GM13977 (cell line): ENCODE data around the gene CXorf49B.
"Not testable (repeated sequence)": the region's sequence is repeated elsewhere in the genome, so short reads cannot be mapped to it uniquely, and the experiment has no call there.

Experiments
- DNase-seq: peaks from one replicate; pipeline ENCODE4 v3.0.0; 2012; ENCODE audit warnings: low spot score
- in situ Hi-C: fragments of 300-500 bp; cut with MboI; formaldehyde crosslinking; loops from one replicate; pipeline ENCODE4 v1.12.0; 2022; ENCODE audit warnings: low sequenced_read_pairs, low pct_unique_long_range_greater_than_20kb, mixed read lengths, inconsistent platforms; ENCODE audit not compliant: unreplicated experiment

CXorf49B gene

DNA sequence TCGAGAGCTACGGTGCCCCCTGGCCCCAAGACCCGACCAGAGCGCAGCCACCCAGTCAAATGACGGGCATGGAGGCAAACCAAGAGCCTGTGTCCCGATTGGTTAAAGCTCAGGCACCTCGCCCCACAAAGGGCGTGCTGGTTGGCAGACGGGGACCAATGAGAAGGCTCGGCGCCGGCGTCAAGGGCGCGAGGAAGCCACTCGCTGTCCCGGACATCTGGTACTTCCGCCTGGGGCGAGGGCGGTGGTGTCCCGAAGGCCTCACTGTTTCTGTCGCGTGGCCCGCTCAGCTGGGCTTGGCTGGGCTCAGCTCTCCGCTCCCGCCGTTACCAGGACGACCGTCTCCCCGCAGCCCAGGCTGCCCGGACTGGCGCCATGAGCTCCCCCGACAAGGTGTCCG lies at the start of gene CXorf49B:
CXorf49B (plus strand) TSS at position 301 of the 400 bp plus-strand sequence; CDS start at position 376, 75 bp downstream.
- in situ Hi-C loops, DNase-seq: not testable (repeated sequence)

DNA sequence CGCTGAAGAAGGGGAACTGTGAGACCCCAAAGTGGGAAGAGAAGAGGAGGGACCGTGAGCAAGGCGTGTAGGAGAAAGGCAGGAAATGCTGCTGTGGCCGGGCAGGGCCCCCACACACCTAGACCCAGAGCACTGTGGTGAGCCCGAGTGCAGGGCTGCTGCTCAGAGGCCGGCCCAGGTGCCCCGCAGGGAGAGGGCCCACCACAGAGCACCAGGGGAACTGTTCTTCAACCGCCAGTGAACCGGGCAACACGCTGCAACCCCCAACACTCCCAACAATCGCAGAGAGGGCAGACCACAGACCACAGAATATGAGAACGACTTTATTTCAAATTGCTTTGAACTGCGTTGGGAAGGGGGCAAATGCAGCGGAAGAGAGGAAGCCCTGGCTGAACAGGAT lies 49.1 kb upstream of the CXorf49B start:
- DNase-seq, in situ Hi-C loops: not testable (repeated sequence)

DNA sequence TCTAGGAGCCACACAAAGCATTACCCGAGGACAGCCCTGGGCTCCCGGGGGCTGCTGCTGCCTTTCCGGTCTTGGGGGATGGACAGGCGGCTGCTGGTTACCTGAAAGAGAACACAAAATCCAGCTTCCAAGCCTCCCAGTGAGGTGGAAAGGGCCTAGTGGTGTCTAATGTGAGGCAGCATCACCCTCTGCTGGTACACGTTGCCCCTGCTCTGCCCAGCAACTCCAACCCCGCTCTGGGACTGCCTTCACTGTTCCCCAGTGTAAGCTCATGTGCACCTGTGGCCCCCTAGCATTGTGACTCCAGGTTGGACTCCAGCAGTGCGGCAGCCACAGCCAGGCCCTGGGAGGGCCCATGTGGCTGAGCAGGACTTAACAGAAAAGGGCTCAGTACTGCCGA lies 47.6 kb upstream of the CXorf49B start:
- DNase-seq, in situ Hi-C loops: not testable (repeated sequence)

GRCh38 chrX:71716323-71716722 lies 46.8 kb upstream of the CXorf49B start:
- DNase-seq, in situ Hi-C loops: not testable (repeated sequence)

DNA sequence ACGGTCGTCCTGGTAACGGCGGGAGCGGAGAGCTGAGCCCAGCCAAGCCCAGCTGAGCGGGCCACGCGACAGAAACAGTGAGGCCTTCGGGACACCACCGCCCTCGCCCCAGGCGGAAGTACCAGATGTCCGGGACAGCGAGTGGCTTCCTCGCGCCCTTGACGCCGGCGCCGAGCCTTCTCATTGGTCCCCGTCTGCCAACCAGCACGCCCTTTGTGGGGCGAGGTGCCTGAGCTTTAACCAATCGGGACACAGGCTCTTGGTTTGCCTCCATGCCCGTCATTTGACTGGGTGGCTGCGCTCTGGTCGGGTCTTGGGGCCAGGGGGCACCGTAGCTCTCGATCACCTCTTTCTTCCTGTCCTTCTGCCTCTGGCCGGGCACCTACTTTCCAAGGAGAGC lies 45.0 kb upstream of the CXorf49B start, which contains the start of gene CXorf49:
CXorf49 (minus strand) TSS at position 101 of the 400 bp plus-strand sequence. CDS start 134 bp downstream, outside the sequence.
- DNase-seq, in situ Hi-C loops: not testable (repeated sequence)

GRCh38 chrX:71719195-71719594 lies 44.0 kb upstream of the CXorf49B start:
- DNase-seq, in situ Hi-C loops: not testable (repeated sequence)

- DNase-seq, in situ Hi-C loops: not testable (repeated sequence)
Measured at GRCh38 chrX:71720289-71720886, 42.8 kb upstream of the CXorf49B start.

- in situ Hi-C loops, DNase-seq: not testable (repeated sequence)
Measured at GRCh38 chrX:71760688-71761281, 2.4 kb upstream of the CXorf49B start.

DNA sequence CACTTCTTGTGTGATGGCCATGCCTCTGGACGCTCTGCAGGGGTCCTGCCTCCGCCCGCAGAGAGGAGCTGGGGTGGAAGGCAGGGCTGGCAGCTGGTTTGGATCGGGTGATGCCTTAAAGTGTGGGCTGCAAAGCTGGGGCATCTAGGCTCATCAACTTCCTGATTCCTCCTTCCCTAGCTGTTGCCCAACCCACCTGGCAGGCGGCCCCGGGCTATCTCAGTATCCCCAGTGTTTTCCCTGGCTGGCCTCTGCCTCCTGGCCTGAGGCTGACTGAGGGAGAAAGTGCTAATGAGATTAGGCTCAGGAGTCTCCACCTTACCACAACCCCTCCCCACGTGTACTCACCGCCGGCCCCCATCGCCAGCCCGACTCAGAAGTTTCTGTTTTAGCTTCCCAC lies 1.7 kb downstream of the CXorf49B start:
- not testable (repeated sequence) for DNase-seq

DNA sequence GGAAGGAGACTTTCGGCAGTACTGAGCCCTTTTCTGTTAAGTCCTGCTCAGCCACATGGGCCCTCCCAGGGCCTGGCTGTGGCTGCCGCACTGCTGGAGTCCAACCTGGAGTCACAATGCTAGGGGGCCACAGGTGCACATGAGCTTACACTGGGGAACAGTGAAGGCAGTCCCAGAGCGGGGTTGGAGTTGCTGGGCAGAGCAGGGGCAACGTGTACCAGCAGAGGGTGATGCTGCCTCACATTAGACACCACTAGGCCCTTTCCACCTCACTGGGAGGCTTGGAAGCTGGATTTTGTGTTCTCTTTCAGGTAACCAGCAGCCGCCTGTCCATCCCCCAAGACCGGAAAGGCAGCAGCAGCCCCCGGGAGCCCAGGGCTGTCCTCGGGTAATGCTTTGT lies 2.5 kb downstream of the CXorf49B start:
- in situ Hi-C loops, DNase-seq: not testable (repeated sequence)

More for the DNA sequence above, 1.7 kb downstream of the CXorf49B start:
- in situ Hi-C loops, result not testable (repeated sequence)

- in situ Hi-C loops, DNase-seq: not testable (repeated sequence)
Measured at GRCh38 chrX:71767134-71767533, 4.0 kb downstream of the CXorf49B start.

GRCh38 chrX:71778322-71778721 lies 15.2 kb downstream of the CXorf49B start:
- in situ Hi-C loops, result not testable (repeated sequence)

GRCh38 chrX:71782225-71782949 lies 19.2 kb downstream of the CXorf49B start:
- in situ Hi-C loops, DNase-seq: not testable (repeated sequence)

More at GRCh38 chrX:71778322-71778721, 15.2 kb downstream of the CXorf49B start:
- DNase-seq, result not testable (repeated sequence)

- DNase-seq, in situ Hi-C loops: not testable (repeated sequence)
Measured at GRCh38 chrX:71782950-71783299, 19.8 kb downstream of the CXorf49B start.

- DNase-seq, in situ Hi-C loops: not testable (repeated sequence)
Measured at GRCh38 chrX:71783569-71784347, 20.6 kb downstream of the CXorf49B start.

DNA sequence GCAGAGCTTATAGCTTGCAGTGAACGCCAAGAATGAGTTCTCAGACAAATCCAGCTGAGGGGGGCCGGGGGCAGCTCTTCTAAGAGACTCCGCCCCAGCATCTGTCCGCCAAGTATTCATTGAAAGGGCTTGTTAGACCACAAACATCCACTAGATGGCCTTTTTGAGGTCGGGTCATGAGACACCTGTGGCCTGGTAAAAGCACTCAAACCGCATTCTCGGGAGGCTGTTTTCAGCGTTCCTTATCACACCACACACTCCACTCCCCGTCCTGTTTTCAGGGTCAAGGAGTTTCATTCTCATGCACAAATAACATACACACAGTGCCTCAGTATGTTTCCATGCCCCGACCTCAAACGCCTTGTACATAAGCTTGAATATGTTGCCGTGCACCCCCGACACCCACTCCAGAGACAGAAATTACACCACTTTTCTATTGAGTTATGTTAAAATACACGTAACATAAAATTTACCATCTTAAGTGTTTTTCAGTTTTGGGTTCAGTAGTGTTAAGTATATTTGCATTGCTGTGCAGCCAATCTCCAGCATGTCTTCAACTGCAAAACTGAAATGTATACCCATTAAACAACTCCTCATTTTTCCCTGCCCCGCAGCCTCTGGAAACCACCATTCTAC lies 21.3 kb downstream of the CXorf49B start:
- DNase-seq, in situ Hi-C loops: not testable (repeated sequence)

DNA sequence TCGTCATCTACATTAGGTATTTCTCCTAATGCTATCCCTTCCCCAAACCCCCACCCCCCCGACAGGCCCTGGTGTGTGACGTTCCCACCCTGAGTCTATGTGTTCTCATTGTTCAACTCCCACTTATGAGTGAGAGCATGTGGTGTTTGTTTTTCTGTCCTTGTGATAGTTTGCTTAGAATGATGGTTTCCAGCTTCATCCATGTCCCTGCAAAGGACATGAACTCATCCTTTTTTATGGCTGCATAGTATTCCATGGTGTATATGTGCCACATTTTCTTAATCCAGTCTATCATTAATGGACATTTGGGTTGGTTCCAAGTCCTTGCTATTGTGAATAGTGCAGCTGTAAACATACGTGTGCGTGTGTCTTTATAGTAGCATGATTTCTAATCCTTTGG lies 43.3 kb downstream of the CXorf49B start:
- DNase-seq, in situ Hi-C loops: not testable (repeated sequence)
